Stimulated activated CD4-positive, alpha-beta T cell treated with anti-CD3 and anti-CD28 coated beads, Interleukin-2, amount 100 ng/mL, for 4 hours (primary cell): ENCODE measurements around the gene ARHGAP12.
A peak's percentile ranks its signal among the peaks of the same experiment; 100 is the strongest.
"Not testable (repeated sequence)": the region's sequence is repeated elsewhere in the genome, so short reads cannot be mapped to it uniquely, and the experiment has no call there.

Experiments
- DNase-seq: peaks from one replicate; pipeline ENCODE4 v3.0.0-alpha.2; 2020; ENCODE audit warnings: low read depth

The ARHGAP12 gene, protein sequence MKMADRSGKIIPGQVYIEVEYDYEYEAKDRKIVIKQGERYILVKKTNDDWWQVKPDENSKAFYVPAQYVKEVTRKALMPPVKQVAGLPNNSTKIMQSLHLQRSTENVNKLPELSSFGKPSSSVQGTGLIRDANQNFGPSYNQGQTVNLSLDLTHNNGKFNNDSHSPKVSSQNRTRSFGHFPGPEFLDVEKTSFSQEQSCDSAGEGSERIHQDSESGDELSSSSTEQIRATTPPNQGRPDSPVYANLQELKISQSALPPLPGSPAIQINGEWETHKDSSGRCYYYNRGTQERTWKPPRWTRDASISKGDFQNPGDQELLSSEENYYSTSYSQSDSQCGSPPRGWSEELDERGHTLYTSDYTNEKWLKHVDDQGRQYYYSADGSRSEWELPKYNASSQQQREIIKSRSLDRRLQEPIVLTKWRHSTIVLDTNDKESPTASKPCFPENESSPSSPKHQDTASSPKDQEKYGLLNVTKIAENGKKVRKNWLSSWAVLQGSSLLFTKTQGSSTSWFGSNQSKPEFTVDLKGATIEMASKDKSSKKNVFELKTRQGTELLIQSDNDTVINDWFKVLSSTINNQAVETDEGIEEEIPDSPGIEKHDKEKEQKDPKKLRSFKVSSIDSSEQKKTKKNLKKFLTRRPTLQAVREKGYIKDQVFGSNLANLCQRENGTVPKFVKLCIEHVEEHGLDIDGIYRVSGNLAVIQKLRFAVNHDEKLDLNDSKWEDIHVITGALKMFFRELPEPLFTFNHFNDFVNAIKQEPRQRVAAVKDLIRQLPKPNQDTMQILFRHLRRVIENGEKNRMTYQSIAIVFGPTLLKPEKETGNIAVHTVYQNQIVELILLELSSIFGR

DNA sequence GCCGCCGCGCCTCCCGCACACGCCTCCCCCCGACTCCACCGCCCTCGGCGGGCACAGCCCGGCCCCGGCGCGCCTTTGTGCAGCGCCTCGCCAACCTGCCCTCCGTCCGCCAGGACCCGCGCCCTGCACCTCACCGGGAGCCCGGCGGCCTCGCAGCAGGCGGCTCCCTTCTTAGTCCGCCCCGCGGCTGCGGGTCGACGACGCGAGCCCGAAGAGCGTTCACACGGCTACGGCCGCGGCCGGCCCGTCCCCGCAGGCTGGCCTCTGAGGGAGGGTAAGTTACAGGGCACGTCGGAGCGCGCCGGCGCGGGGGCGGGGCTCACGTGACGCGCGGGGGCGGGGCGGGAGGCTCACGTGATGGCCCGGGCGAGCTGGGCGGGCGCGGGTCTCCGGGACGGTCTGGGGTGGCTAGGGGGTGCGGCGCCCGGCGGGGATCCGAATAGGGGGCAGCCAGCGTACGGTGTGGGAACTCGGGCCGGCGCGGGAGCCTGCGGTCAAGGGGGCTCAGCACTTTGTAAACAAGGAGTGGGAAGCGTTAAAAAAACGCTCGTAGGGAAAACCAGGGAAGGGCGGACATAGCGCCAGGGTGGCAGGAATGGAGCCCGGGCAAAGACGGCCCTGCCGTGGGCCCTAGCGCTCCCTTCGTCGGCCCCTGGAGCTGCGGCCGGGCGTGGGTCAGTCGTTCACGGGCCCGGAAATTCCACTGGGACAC is at the start of gene ARHGAP12:
ARHGAP12 (minus strand) TSS at position 283 of the 712 bp plus-strand sequence. CDS start 19,976 bp downstream, outside the sequence.
- peak; percentile 74 for DNase-seq

DNA sequence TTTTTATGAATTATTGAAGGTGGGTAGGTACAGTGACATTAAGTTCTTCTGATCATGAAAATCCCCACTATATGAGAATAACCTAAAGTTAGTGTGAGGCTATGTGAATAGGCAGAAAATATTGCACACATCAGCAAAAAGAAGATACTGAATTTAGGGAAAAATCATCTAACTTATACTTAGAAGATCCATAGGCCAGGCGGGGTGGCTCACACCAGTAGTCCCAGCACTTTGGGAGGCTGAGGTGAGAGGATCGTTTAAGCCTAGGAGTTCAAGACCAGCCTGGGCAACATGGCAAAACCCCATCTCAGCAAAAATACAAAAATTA is 49.5 kb upstream of the ARHGAP12 start:
- no peak for DNase-seq

DNA sequence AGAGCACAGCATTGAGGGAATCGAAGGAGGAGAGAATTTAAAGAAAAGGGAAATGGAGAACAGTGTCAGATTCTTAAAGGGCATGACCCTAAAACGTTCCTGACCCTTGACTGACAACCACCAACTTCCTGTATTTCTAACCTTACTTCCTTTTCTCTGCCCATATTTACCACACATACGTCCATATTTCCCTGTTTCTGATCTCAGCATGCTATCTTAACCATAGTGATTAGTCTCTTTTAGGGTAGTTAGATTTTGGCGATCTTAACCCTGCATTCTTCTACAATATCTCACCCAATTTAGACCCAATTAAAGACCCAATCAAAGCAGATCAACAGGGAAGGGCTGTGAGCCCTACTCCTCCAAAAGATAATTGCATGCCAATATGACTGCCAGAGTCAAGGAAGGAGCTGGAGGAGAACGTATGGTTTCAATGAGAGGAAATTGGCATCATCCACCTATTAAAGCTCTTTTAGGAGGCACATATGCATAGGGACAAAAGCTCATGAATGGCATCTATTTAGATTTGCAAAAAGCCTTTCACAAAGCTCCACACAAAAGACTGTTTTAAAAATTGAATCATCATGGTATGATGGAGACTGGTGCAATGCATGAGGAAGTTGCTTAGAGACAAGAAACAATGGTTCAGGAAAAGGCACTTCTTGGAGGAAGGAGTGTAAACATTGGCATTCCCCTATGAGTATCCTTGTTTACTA is 49.0 kb upstream of the ARHGAP12 start:
- no peak for DNase-seq

DNA sequence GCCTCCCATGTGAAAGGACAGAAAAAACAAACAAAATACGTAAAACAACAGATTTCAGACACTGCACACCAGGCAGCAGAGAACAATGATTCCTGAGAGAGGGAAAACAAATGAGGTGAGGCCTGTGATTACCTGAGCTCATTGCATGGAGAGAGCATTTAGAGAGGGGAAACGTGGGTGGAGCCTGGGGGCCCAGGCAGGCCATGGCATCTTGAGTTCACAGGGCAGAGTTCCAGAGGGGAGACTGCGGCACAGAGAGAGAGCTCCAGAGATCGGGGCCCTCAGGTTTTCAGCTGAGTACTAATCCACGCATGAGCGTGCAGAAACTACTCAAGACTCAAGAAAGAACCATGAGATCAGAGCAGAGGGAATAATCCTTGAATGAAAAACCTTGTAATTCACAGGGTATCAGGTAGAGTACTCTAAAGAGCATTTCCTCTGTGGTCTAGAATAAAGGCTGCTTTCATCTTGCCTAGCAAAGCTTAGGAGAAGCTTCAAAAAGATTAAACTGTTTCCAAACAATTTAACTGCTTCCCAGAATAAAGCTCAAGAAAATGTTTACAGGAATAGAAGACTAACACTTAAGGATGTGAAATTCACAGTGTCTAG is 46.6 kb upstream of the ARHGAP12 start:
- DNase-seq: no peak

DNA sequence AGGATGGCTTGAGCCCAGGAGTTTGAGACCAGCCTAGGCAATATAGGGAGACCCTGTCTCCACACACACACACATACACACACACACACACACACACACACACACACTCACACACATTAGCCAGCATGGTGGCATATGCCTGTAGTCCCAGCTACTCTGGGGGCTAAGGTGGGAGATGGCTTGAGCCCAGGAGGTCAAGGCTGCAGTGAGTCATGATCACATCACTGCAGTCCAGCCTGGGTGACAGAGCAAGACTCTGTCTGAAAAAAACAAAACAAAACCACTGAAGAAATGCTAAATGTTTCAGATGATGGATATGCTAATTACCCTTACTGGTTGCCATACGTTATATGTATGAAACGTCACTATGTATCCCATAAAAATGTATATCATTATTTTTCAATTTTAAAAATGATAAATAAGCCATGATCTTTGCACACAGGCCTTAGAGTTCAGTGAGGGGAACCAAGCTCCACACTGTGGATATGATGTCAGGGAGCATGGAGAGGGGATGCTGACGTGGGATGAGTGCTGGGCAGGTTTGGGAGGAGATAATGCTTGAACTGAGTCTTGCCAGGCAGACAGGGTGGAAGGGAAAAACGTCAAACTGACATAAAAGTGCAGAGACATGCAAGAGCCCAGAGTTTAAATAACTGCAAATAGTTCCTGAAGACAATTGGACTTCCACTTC is 45.9 kb upstream of the ARHGAP12 start:
- DNase-seq: no peak

DNA sequence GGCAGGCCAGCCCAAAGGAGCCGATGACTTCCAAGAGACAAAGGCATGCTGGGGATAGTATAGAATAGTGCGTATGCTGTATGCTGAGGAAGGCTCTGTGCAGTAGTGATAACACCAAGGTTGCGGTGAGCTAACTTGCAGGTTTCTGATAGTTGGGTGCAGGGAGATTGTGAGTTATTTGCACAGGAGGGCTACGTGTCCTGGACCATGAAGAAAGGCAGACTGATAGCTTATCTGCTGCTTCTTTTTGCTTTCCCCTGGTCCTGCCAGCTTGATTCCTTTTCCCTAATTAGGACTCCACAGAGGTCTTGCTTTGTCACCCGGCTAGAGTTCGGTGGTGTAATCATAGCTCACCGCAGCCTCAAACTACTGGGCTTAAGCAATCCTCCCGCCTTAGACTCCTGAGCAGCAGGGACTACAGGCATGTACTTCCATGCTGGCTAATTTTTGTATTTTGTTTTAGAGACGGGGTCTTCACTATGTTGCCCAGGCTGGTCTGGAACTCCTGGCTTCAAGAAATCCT is 43.9 kb upstream of the ARHGAP12 start:
- no peak for DNase-seq

DNA sequence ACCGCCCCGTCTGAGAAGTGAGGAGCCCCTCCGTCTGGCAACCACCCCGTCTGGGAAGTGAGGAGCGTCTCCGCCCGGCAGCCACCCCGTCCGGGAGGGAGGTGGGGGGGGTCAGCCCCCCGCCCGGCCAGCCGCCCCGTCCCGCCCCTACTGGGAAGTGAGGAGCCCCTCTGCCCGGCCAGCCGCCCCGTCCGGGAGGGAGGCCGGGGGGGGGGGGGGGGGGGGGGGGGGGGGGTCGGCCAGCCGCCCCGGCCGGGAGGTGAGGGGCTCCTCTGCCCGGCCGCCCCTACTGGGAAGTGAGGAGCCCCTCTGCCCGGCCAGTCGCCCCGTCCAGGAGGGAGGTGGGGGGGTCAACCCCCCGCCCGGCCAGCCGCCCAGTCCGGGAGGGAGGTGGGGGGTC is 41.2 kb upstream of the ARHGAP12 start:
- DNase-seq: not testable (repeated sequence)

DNA sequence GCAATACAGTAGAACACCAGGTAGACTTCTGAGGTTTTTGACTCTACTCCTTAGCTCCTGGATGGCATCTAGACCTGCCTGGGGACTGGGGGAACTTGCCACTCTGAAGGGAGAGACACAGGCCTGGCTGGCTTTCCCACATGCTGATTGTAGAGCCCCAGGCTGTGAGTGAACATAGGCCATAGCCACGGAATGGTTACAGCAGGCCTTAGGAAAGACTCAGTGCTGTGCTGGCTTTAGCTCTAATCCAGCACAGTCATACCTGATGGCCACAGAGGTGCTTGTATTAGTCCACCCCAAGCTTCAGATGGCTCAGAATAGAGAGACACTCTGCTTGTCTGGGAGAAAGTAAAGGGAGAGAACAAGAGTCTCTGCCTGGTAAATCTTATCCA is 35.0 kb upstream of the ARHGAP12 start:
- DNase-seq: no peak

DNA sequence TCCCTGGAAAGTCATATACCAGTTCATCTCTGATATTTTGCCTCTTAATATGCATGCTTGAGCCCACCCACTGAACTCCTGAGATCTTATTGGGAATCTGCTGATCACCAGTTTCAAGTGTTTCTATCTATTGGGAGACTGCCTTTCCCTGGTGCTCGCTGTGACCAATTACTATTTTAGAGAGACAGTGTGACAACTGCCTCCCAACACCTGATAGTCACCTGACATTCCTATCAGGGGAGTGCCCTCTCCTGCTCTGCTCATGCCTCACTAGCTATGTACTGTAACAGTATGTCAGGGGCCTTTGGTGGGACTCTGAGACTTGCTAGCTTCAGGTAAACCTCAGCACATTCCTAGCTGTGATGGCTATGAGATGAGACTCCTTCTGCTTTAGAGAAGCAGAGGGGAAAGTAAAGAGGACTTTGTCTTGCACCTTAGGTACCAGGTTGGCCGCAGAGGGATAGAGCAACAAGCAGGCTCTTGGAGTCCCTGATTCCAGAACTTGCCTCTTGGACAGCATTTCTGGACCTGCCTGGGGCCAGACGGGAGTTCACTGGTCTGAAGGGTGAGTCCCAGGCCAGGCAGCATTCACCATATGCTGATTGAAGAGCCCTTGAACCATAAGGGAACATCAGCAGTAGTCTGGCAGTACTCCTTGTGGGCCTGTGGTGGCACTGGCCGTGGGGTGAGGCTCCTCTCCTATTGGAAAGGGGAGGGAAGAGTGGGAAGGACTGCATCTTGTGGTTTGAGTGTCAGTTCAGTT is 34.4 kb upstream of the ARHGAP12 start:
- no peak for DNase-seq

DNA sequence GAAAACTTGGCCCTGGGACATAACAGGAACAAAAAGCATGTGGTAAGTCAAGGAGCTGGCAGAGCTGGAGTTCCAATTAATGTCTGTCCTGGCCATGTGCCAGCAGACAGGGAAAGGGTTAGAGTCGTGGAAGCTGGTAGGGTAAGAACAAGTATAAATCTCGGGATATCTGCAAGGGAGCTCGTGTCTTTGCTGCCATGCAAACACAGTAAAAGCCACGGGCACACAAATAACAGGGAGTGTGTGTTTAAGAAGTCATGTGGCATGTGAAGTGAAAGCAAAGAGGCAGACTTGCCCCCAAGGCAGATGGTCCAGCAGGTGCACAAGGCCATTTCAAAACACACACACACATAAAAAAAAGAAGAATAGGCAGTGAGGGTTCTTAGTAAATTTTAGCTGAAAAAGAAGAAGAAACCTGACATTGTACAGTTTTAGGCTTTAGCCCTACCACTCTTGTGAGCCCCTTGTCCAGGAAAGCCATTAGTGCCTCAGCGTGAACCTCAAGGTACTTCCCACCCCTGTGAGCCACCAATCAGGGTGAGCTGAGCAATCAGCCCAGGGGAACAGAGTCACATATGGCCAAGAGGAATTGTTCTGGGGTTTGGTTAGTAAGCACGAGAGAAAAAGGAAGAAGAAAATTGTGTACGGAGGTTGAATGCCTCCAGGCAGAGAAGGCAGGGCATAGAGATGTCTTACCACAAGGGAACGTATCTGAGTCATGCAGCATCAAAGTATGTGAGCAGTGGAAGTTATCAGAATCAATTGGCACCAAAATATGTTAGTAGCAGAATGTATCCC is 32.8 kb upstream of the ARHGAP12 start:
- DNase-seq: no peak

DNA sequence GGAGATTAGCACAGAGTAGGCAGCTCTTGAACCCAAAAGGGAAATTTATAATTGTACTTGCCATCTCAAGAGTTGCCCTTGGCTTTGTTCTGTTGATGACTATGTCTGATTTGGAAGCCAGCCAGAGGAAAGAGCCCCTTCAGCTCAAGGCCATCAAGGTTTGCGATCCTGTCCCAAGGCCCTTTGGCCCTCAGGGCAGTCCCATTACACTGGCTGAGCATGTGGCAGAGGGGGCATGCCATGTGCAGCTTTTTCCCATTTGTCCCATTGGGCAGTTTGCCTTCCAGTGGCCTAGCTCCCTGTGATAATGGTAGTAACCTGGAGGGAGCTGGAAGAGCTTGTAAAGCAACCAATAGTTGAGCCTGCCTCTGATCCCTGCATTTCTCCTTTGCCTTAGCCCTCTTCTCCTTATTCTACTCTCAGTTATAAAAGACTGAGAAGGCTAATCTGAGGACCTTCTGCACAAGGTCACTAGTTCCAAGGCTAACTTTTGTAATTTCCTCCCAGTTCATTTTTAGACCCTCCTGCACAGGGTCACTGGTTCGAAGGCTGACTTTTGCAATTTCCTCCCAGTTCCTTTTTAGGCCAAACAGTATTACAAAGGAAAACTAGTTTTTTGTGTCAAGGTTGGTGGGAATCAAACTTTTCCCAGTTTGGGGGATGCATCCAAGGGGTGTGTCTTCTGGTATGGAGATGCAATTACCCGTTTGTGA is 31.0 kb upstream of the ARHGAP12 start:
- DNase-seq: no peak

DNA sequence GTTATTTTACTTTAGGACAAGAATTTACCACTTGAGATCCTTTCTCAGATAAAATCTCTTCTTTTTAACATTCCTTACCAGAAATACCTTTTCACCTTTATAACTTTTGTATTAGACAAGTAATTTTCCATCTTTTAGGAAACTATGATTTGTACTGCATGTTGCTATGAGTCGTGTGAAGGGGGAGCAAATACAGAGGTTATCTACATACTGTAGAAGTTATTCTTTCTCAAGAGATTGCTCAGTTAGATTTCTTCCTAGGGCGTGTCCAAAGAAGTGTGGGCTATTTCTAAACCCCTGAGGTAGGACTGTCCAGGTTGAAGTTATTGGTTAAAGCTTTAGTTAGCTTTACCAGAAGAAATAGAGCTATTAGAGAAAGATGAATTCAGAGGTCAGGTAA is 30.2 kb upstream of the ARHGAP12 start:
- DNase-seq: no peak

DNA sequence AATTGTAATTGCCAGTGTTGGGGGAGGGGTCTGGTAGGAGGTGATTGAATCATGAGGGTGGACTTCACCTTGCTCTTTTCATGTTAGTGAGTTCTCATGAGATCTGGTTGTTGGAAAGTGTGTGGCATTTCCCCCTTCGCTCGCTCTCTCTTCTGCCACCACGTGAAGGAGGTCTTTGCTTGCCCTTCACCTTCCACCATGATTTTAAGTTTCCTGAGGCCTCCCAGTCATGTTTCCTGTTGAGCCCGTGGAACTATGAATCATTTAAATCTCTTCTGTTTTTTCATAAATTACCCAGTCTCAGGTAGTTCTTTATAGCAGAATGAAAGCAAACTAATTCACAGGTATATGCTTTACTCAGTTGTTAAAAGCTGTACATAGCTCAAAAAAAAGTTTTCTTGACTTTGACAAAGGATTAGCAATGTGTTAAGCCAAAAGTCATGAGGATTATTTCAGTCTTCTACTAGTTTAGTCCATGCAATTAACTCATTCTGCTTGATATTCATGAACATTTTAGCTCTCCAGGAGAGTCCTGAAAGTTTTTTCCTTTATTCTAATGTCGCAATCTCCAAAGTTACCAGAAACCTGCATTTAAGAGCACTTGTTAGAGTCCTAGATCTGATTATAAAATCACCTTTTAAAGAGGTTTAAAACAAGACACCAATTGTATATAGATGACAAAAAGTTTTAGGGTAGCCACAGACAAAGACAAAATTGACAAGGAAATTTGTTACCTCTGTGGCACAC is 27.7 kb upstream of the ARHGAP12 start:
- no peak for DNase-seq

DNA sequence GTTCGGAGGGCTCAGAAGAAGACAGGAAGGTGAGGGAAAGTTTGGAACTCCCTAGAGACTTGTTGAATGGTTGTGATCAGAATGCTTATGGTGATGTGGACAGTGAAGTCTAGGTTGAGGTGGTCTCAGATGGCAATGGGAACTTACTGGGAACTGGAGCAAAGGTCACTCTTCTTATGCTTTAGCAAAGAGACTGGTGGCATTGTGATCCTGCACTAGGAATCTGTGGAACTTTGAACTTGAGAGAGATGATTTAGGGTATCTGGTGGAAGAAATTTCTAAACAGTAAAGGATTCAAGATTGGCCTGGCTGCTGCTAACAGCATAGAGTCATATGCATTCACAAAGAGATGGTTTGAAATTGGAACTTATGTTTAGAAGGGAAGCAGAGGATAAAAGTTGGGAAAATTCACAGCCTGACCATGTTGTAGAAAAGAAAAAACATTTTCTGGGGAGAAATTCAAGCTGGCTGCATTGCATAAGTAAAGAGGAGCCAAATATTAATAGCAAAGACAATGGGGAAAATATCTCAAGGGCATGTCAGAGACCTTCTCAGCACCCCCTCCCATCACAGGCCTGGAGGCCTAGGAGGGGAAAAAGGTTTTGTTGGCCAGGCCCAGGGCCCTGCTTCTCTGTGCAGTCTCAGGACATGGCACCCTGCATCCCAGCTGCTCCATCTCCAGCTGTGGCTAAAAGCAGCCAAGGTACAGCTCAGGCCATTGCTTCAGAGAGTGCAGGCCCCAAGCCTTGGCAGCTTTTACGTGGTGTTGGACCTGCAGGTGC is 26.0 kb upstream of the ARHGAP12 start:
- DNase-seq: no peak

DNA sequence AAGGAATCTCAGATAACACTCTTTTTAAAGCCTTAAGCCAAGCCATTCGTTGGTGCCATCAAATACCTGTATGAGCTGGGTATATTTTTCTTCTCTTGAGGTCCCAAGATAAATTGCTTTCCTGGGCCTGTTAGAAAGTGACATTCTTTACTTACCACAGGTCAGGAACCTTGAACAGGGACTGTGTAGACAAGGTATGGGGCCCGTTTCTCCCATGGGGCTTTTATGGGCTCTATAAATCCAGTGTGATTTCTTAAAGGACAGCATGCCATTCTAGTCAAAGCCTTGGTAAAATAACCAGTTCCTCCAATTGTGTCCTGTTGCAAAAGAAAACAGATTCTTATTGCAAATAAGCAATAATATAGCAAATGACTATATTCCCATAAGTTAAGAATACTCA is 24.8 kb upstream of the ARHGAP12 start:
- DNase-seq: no peak

DNA sequence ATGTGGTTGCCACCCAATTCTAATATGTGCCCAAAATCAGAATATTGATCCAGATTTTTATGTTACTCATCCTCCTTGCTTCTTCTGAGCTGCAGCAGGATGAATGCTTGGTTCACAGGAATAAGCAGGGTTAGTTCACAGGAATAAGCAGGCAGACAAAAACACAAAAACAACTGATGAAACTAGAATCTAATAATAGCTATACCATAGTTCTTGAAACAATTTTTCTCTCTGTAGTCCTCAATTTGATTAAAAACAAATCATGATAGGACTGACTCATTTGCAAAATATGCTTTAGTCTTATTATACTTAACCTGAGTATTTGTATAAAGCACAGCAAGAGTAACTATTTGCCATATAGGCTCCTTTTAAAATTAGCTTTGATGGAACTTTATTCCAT is 24.4 kb upstream of the ARHGAP12 start:
- DNase-seq: no peak

DNA sequence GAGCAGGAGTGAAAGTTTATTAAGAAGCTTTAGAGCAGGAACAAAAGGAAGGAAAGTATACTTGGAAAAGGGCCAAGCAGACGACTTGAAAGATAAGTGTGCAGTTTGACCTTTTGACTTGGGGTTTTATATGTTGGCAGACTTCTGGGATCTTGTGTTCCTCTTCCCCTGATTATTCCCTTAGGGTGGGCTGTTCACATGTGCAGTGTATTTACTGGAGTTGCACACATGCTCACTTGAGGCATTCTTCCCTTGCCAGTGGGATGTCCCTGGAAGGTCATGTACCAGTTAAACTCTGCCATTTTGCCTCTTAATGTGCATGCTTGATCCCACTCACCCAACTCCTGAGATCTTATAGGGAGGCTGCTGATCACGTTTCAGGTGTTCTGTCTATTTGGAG is 23.4 kb upstream of the ARHGAP12 start:
- no peak for DNase-seq
